Fibroblast of mammary gland (primary cell): Measurements from ENCODE around the gene PBX1.
A peak's percentile ranks its signal among the peaks of the same experiment; 100 is the strongest.

Experiments
- DNase-seq: peaks from one replicate; pipeline ENCODE4 v3.0.0-alpha.2; 2010; ENCODE audit warnings: low read depth
- H3K4me3 ChIP-seq: 2 replicates; pipeline ENCODE4 v1.5.1; 2011; ENCODE audit warnings: low read depth, mild to moderate bottlenecking, low read length, moderate library complexity; ENCODE audit not compliant: control insufficient read depth
- CTCF ChIP-seq: conservative IDR thresholded peaks from 2 replicates; pipeline ENCODE4 v1.5.1; 2011; ENCODE audit warnings: low read depth, low read length, inconsistent platforms; ENCODE audit not compliant: control insufficient read depth, insufficient read depth

The PBX1 gene

DNA sequence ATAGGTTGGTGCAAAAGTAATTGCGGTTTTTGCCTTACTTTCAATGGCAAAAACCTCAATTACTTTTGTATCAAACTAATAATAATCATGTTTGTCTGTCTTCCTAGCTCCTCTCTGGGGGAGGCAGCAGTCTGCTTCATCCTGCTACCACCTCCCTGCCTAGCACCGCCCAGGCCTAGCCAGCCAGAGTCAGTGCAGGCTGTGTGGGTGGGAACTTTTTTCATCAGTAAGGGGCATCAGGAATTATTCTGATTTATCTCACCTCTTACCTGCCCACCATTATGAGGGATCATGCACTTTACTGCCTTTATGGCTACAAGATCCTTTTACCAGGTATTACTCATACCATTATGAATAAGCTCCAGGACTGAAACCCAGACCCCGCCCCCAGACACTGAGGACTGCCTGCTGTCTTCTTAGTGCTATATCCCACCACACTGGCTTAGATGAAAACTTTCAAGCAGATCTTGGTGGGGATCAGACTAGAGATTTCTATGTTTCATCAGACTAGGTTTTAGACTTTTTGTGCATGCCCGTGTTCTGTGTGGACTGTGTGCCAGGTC, 116.4 kb downstream of the PBX1 start:
- DNase-seq: no peak

GRCh38 chr1:164678136-164678700, 119.2 kb downstream of the PBX1 start:
- H3K4me3 ChIP-seq: no peak overlapping the region
- no peak for TF ChIP-seq CTCF
- DNase-seq: peak; percentile 41

More for the DNA sequence above, 116.4 kb downstream of the PBX1 start:
- H3K4me3 ChIP-seq: no peak overlapping the region
- no peak for TF ChIP-seq CTCF

DNA sequence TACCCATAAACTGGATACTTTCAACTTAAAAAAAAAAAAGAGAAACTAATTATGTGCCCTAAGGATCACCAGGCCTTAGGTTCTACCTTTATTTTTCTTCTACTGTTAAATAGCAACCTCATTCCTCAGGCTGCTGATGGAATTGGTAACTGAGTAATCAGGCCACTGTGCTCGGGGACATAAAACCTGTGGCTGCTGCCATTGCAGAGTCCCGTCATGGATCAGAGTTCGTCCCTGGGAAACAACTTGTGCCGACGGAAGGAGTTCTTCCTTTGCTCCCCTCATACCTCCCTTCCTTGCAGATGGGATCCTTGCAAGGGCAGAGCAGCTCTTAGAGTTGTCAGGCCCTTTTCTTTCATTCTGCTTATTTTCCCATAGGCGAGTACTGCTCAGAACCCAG, 123.6 kb downstream of the PBX1 start:
- no peak overlapping the region for H3K4me3 ChIP-seq
- TF ChIP-seq CTCF: no peak
- DNase-seq: no peak

GRCh38 chr1:164683235-164683634, 124.3 kb downstream of the PBX1 start:
- no peak overlapping the region for H3K4me3 ChIP-seq
- TF ChIP-seq CTCF: no peak

DNA sequence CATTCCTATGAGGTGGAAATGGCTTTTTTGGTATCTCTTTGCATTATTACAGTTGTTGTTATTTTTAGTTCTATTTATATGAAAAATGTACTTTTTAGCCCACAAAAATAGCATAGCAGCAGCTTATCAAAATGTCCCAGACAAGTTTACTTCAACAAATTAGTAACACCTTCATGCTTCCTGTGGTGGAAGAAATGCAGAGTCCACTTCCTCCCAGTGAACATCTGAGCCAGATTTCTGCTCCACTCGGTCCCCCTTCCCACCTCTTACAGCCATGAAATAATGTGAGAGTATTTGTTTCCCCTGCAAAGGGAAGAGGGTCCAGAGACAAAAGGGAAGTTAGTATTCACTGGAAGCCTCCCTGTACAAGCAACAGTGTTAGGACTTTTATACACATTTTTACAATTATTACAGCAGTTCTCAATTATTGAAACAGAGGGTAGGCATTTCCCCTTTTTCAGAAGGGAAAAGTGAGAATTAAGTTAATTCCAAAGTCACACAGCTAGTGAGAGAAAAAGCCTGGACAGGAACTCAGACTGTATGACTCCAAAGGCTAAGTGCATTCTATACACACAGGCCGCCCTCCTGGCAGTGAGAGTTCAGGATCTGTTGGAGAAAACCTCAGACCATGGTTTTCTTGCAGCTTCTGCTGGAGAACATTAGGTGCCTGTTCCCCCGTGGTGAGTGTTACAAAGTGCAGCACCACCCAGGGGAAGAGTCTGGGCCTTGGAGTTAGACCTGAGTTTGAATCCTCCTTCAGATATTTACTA, 126.5 kb downstream of the PBX1 start:
- TF ChIP-seq CTCF: no peak
- no peak for DNase-seq
- H3K4me3 ChIP-seq: no peak overlapping the region

More at GRCh38 chr1:164683235-164683634, 124.3 kb downstream of the PBX1 start:
- no peak for DNase-seq

GRCh38 chr1:164687777-164688176, 128.8 kb downstream of the PBX1 start:
- DNase-seq: no peak
- no peak overlapping the region for H3K4me3 ChIP-seq
- TF ChIP-seq CTCF: no peak
